Hepatocyte (in vitro differentiated cells): ENCODE data around the gene PODXL2.

Experiments
- CTCF ChIP-seq: fragments of 200-600 bp; sonication (generic); IDR thresholded peaks from 2 replicates; pipeline ENCODE4 v1.5.1; 2016; ENCODE audit warnings: antibody characterized with exemption, mild to moderate bottlenecking; ENCODE audit not compliant: poor library complexity
- EZH2 ChIP-seq: fragments of 200-600 bp; sonication (generic); IDR thresholded peaks from 2 replicates; pipeline ENCODE4 v1.6.1; 2016; ENCODE audit warnings: antibody characterized with exemption, mild to moderate bottlenecking, borderline replicate concordance
- EZH2phosphoT487 ChIP-seq: fragments of 200-600 bp; sonication (generic); IDR thresholded peaks from one replicate; pipeline ENCODE4 v1.6.1; 2018; ENCODE audit warnings: antibody characterized with exemption, mild to moderate bottlenecking, low read depth, moderate library complexity; ENCODE audit not compliant: unreplicated experiment, severe bottlenecking

GRCh38 chr3:127616836-127617605 lies 12.0 kb upstream of the PODXL2 start:
- no peak for TF ChIP-seq CTCF
- TF ChIP-seq EZH2phosphoT487 = no peak
- no peak for TF ChIP-seq EZH2
